Mucosa of rectum (tissue), 2 donors: ENCODE results near the gene WARS2.

ENCODE experiments used
- H3K27ac ChIP-seq, 2 donors: one replicate each; pipeline ENCODE4 v1.7.0; 2013; ENCODE audit warnings: inconsistent platforms in 2 of 2, low read depth in 2 of 2, low read length in 2 of 2
- H3K27me3 ChIP-seq, 2 donors: one replicate each; pipeline ENCODE4 v1.7.0; 2013; ENCODE audit warnings: low read length in 2 of 2; ENCODE audit not compliant: control insufficient read depth in 2 of 2, insufficient read depth in 2 of 2
- H3K36me3 ChIP-seq, 2 donors: one replicate each; pipeline ENCODE4 v1.7.0; 2013; ENCODE audit warnings: low read length in 2 of 2; ENCODE audit not compliant: control insufficient read depth in 2 of 2, insufficient read depth in 2 of 2
- H3K4me1 ChIP-seq, 2 donors: one replicate each; pipeline ENCODE4 v1.7.0; 2013; ENCODE audit warnings: low read length in 2 of 2, mild to moderate bottlenecking in 1 of 2; ENCODE audit not compliant: control insufficient read depth in 2 of 2, insufficient read depth in 2 of 2
- H3K4me3 ChIP-seq, 2 donors: one replicate each; pipeline ENCODE4 v1.7.0; 2013; ENCODE audit warnings: low read length in 2 of 2
- H3K9ac ChIP-seq, 2 donors: one replicate each; pipeline ENCODE4 v1.7.0; 2013; ENCODE audit warnings: low read length in 2 of 2, low read depth in 1 of 2, mild to moderate bottlenecking in 1 of 2
- H3K9me3 ChIP-seq, 2 donors: one replicate each; pipeline ENCODE4 v1.7.0; 2013; ENCODE audit warnings: low read length in 2 of 2; ENCODE audit not compliant: control insufficient read depth in 2 of 2
- donor health status: healthy.
- donor health status: Normal muscosa, but diverticular disease.

Gene WARS2

DNA sequence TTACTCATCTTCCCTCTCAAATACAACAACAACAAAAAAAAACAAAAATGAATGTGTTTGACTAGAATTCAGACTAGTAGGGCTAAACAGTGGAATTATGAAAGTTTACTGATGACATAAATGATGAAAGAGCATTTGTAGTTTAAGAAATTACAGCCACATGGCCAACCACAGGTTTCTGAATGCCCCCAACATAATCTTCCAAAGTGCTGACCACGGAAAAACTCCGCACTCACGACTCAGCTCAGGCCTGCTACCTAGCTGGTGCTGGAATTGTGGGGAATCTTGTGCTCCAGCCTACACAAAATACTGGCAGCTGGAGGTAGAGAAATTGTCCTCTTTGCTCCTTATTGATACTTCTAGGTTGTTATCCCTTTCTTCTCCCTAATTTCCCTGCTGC, 128.7 kb downstream of the WARS2 start:
- no peak overlapping the region for H3K27ac ChIP-seq
- no peaks in the 10 kb centered on the region for H3K36me3 ChIP-seq
- peaks cover 0 to 4% of the 10 kb centered on the region in 2 donors for H3K4me1 ChIP-seq
- H3K27me3 ChIP-seq, result peaks cover 16 to 19% of the 10 kb centered on the region in 2 donors
- no peak overlapping the region for H3K4me3 ChIP-seq
- no peaks in the 10 kb centered on the region for H3K9me3 ChIP-seq
- H3K9ac ChIP-seq, result no peak overlapping the region

- peaks cover 22 to 24% of the 10 kb centered on the region in 2 donors for H3K27me3 ChIP-seq
Observed at GRCh38 chr1:119011116-119011515, 129.3 kb downstream of the WARS2 start.

GRCh38 chr1:119010201-119010600, 130.3 kb downstream of the WARS2 start:
- Histone ChIP-seq H3K4me3 (no peak overlapping the region), H3K27me3 (peaks cover 30 to 32% of the 10 kb centered on the region in 2 donors), H3K9ac (no peak overlapping the region), H3K9me3 (no peaks in the 10 kb centered on the region), H3K4me1 (peaks cover 0 to 4% of the 10 kb centered on the region in 2 donors), H3K27ac (no peak overlapping the region), H3K36me3 (no peaks in the 10 kb centered on the region)

More at GRCh38 chr1:119011116-119011515, 129.3 kb downstream of the WARS2 start:
- Histone ChIP-seq H3K9ac (no peak overlapping the region), H3K4me3 (no peak overlapping the region), H3K4me1 (peaks cover 0 to 4% of the 10 kb centered on the region in 2 donors), H3K36me3 (no peaks in the 10 kb centered on the region), H3K27ac (no peak overlapping the region), H3K9me3 (no peaks in the 10 kb centered on the region)

DNA sequence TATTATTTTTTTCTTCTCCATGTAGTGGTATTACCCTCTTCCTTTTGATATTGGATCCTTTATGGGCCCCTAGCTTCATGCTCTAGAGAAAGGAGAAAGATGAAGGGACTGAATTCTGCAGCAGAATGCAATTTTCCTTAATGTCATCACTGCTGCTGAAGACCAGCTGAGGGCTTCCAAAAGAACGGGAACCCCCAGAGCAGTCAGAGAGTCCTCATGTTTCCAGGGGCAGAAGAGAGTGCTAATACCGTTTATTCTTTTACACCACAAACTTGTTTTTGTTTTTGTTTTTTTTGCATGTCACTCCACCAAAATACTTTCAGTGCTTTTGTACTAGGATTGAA, 131.2 kb downstream of the WARS2 start:
- peaks cover 35 to 41% of the 10 kb centered on the region in 2 donors for H3K27me3 ChIP-seq
- H3K36me3 ChIP-seq, result no peaks in the 10 kb centered on the region
- peaks cover 0 to 4% of the 10 kb centered on the region in 2 donors for H3K4me1 ChIP-seq
- H3K9me3 ChIP-seq, result no peaks in the 10 kb centered on the region
- no peak overlapping the region for H3K9ac ChIP-seq
- no peak overlapping the region for H3K4me3 ChIP-seq
- no peak overlapping the region for H3K27ac ChIP-seq

DNA sequence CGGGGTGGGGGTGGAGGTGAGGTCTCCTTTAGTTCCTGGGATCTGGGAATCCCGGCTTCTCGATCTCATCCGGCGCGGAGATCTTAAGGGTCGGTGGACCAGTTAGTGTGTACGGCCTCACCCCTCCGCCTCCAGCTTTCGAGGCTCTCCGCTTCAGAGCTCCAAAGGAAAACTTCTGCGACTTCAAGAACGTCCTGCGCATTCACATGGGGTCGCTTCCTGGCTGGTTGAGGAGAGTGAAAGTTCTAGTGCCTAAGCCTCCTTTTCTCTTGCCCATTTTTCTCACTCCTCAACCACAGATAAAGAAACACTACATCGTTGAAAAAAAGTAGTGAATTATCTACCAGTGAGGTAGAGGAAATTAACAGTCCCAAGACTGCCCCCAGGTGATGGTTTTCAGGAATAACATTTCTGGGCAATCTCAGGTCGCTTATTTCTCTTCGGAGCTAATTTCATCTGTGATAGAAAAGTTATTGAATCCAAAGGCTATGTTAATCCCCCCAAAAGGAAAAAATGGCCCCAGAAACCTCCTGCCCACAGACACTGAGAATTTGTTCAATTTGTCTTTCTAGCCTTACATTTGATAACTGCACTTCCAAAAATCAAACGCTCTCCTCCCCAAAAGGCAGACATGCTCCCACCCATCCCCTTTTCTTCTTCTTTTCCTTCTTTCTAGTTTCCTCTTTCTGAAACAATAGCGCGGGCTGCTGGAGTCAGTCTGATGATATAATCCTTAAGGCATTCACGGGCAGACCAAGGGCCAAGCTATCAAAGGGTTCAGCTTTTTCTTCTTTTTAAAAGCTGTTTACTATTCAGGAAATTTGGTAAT, 131.8 kb downstream of the WARS2 start:
- peak overlapping the region; percentile 27 to 50 for H3K4me3 ChIP-seq
- H3K36me3 ChIP-seq, result no peaks in the 10 kb centered on the region
- H3K9ac ChIP-seq, result no peak overlapping the region

DNA sequence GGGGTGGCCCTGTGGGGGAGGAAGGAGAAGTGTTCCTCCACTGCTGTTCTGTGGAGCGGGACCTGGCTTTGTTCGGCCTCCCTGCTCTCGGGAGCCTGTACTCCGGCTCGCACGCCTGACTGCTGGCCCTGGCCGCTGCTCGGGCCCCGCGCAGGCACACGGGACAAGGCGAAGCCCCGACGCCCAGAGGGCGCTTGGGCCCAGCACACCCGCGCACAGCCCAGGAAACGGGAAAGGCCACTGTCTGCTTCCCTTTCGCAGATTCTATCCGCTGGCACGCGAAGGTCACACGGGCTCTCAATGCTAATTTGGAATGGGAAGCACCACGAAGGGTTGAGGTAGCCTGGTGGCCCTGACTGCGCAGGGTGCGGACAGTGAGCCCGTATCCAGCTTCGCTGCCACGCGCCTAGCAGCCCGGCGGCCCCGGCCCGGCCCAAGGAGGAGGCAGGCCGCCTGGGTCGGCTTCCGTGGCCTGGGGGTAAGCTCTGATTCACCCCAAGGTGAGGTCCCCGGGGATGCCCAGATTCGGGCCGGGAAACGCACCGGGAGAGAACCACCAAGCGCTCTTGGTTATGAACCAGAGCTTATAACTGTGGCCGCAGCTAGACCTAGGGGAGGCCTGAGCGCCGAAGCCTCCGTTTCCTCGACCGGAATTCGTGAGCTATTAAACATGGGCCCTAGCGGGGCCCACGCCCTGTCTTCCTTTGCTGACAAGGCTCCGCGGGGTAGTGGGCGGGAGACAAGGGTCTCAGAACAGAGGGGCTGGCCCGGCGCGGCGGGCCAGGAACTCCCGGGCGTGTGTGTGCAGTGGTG, 132.6 kb downstream of the WARS2 start:
- no peak overlapping the region for H3K27ac ChIP-seq
- H3K36me3 ChIP-seq, result no peaks in the 10 kb centered on the region
- H3K9ac ChIP-seq, result no peak overlapping the region

More for the DNA sequence above, 131.8 kb downstream of the WARS2 start:
- Histone ChIP-seq H3K4me1 (peaks cover 0 to 4% of the 10 kb centered on the region in 2 donors), H3K9me3 (peaks cover 0 to 2% of the 10 kb centered on the region in 2 donors), H3K27ac (no peak overlapping the region), H3K27me3 (peaks cover 41 to 45% of the 10 kb centered on the region in 2 donors)

GRCh38 chr1:119007339-119007669, 133.1 kb downstream of the WARS2 start:
- Histone ChIP-seq H3K9me3 (peaks cover 0 to 2% of the 10 kb centered on the region in 2 donors), H3K27me3 (peaks cover 49 to 51% of the 10 kb centered on the region in 2 donors), H3K36me3 (no peaks in the 10 kb centered on the region), H3K4me3 (no peak overlapping the region), H3K9ac (no peak overlapping the region), H3K4me1 (peaks cover 0 to 4% of the 10 kb centered on the region in 2 donors), H3K27ac (no peak overlapping the region)

More for the DNA sequence above, 132.6 kb downstream of the WARS2 start:
- H3K4me3 ChIP-seq, result peak overlapping the region; percentile 27 to 50
- H3K27me3 ChIP-seq, result peaks cover 44 to 46% of the 10 kb centered on the region in 2 donors
- H3K4me1 ChIP-seq, result peaks cover 0 to 4% of the 10 kb centered on the region in 2 donors
- H3K9me3 ChIP-seq, result peaks cover 0 to 2% of the 10 kb centered on the region in 2 donors

DNA sequence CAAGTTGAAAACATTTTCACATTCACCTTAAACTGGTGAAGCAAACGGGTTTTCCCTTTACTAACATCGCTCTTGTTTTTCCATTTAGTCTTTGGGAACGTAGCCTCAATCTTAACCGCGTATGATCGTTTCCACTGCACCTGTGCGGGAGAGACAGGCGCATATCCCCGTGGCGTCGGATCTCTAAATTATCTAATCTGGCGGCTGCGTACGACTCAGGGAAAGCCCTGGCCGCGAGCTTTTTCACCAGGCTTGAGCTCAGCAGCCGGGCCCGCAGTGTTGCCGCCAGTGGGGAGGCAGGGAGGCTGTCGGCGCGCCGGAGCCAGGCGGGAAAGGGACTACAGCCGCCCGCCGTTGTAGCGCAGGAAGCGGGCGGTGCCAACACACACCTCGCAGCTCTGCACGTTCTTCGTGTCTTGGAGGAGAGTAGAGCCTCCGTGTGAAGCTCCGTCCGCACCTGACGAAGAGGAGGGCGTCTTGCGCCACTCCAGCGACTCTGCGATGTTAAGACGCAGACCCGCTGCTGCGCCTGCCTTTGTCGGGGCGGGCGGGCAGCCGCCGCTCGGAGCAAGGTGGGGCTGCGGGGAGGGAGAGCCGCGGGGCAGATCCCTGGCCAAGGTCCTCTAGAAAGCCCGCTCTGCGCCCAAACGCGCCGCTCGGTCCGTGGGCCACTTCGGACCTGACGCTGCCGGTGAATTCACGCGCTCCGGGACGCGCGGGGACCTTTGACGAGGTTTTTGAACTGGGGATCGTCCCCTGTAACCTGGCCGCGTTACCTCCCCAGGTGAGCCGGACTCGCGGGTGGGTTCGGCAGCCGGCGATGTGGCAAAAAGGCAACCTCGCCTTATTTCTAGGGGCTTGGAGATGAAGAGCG, 133.8 kb downstream of the WARS2 start:
- peaks cover 53 to 58% of the 10 kb centered on the region in 2 donors for H3K27me3 ChIP-seq
- peaks cover 0 to 2% of the 10 kb centered on the region in 2 donors for H3K9me3 ChIP-seq
- no peak overlapping the region for H3K4me3 ChIP-seq

GRCh38 chr1:119005724-119006405, 134.6 kb downstream of the WARS2 start:
- Histone ChIP-seq H3K9ac (no peak overlapping the region), H3K4me1 (peaks cover 0 to 4% of the 10 kb centered on the region in 2 donors), H3K36me3 (no peaks in the 10 kb centered on the region), H3K27ac (no peak overlapping the region), H3K9me3 (peaks cover 0 to 2% of the 10 kb centered on the region in 2 donors), H3K27me3 (peaks cover 57 to 61% of the 10 kb centered on the region in 2 donors), H3K4me3 (no peak overlapping the region)

More for the DNA sequence above, 133.8 kb downstream of the WARS2 start:
- H3K4me1 ChIP-seq, result peaks cover 0 to 4% of the 10 kb centered on the region in 2 donors
- no peak overlapping the region for H3K27ac ChIP-seq
- no peak overlapping the region for H3K9ac ChIP-seq
- H3K36me3 ChIP-seq, result no peaks in the 10 kb centered on the region
